Psoas muscle (tissue), 8 donors: Measurements from ENCODE around the gene WNT10A. TPM values are rescaled to one million over a fixed set of nuclear protein-coding genes. Genes with fewer than 3 reads are reported as not detected.
A peak's percentile ranks its signal among the peaks of the same experiment; 100 is the strongest.

Experiments
- ATAC-seq, 4 donors: fragments of 200-7000 bp; cut with Tn5 transposase; one replicate each; pipeline ENCODE4 v1.9.1; 2020; ENCODE audit warnings: moderate library complexity in 3 of 4, mild to moderate bottlenecking in 2 of 4
- DNase-seq, 2 donors: peaks; one replicate each; pipeline ENCODE4 v3.0.0-alpha.2; 2020
- H3K27ac ChIP-seq: fragments of 200-600 bp; one replicate; pipeline ENCODE4 v1.8.0; 2022
- H3K27me3 ChIP-seq, 3 donors: fragments of 200-600 bp in 1 of 3; one replicate each; pipeline versions ENCODE4 v1.6.1 to v1.8.0; 2013 to 2022; ENCODE audit warnings: low read length in 2 of 3, mild to moderate bottlenecking in 2 of 3, moderate library complexity in 1 of 3; ENCODE audit not compliant: insufficient read depth in 3 of 3
- H3K36me3 ChIP-seq, 2 donors: fragments of 200-600 bp in 1 of 2; one replicate each; pipeline versions ENCODE4 v1.6.1 to v1.8.0; 2013 to 2022; ENCODE audit warnings: low read depth in 1 of 2, mild to moderate bottlenecking in 1 of 2, moderate library complexity in 1 of 2; ENCODE audit not compliant: insufficient read depth in 1 of 2
- H3K4me1 ChIP-seq: fragments of 200-600 bp; one replicate; pipeline ENCODE4 v1.8.0; 2022
- H3K4me3 ChIP-seq: fragments of 200-600 bp; one replicate; pipeline ENCODE4 v1.8.0; 2022; ENCODE audit warnings: mild to moderate bottlenecking
- H3K9me3 ChIP-seq: fragments of 200-600 bp; one replicate; pipeline ENCODE4 v1.8.0; 2022
- CTCF ChIP-seq: fragments of 200-600 bp; IDR thresholded peaks from one replicate; pipeline ENCODE4 v1.8.0; 2022; ENCODE audit warnings: antibody characterized with exemption
- WGBS, 3 donors: extraction: QIAGEN DNeasy Blood & Tissue Kit; methylation state at CpG; one replicate each; pipeline versions ENCODE4 v1.1.6 to v1.1.7; 2013; 5-methylcytosine and 5-hydroxymethylcytosine counted together
- intact Hi-C, 2 donors: fragments of 100-400 bp; cut with DNase I; formaldehyde crosslinking; loops; one replicate each; pipeline versions ENCODE4 v1.11.0 to v1.14.2; 2022
- long read RNA-seq, 2 donors: library from polyadenylated mRNA; unstranded; transcript quantifications; one replicate each; pipeline ENCODE4 v2.0.0, GENCODE V29; 2021
- polyA plus RNA-seq, 3 donors: library from polyadenylated mRNA; stranded (reverse); fragments of 200-250 nt; gene quantifications; one replicate each; pipeline ENCODE4 v1.2.3, GENCODE V29; 2013
- total RNA-seq, 4 donors: library from RNA; stranded (reverse); fragmentation: NEBNext Ultra II Directional in 2 of 4; extraction: Animal tissue kit (Norgen Biotek cat#: 25700) in 2 of 4; gene quantifications; one replicate each; pipeline versions ENCODE4 v1.2.1 to v1.2.4, GENCODE V29; 2021 to 2023
- donor health status: healthy with polysubstance abuse.
- donor health status: DM: no; HTN: no; CAD: no; lungs with moderate emphysema.
- donor health status: Bipolar disorder and iron deficiency.
- donor health status: healthy.
- donor health status: DM: yes; HTN: yes; CAD: no.
- donor health status: DM: no; HTN: no; CAD: no.
- donor health status: DM: no; HTN: no; CAD: no.
- donor health status: DM: yes; HTN: yes; CAD: no.

The WNT10A gene
- total RNA-seq = not detected
- under 1 TPM in 2 of 3 donors, not detected in 1; 0.01 to 0.03 TPM for polyA plus RNA-seq
- long read RNA-seq, donor 1 = 0 reads
- long read RNA-seq, donor 2 = 0 reads

- intact Hi-C loops = no loop called here
- Histone ChIP-seq H3K27me3 (peaks cover 0 to 73% (median 19%) of the 10 kb centered on the region in 3 donors), H3K4me3 (peak within 1 kb of the TSS; percentile 26), H3K36me3 (no peaks in the 10 kb centered on the region), H3K4me1 (peaks cover 5% of the 10 kb centered on the region), H3K27ac (no peak within 1 kb of the TSS), H3K9me3 (no peaks in the 10 kb centered on the region)
- ATAC-seq = peak in 1 of 4 donors; percentile 12
- DNase-seq = peak; percentile 44 to 68
- WGBS, 3 donors = 3 to 6% (median 4%) methylated on average over 31 to 58 of the region's 58 CpGs
- TF ChIP-seq CTCF = no peak
Observed at GRCh38 chr2:218880102-218880858, at the start of gene WNT10A. Gene WNT10A, plus strand, starts transcription at chr2:218880852. Its CDS starts 144 bp downstream, at chr2:218880996.

DNA sequence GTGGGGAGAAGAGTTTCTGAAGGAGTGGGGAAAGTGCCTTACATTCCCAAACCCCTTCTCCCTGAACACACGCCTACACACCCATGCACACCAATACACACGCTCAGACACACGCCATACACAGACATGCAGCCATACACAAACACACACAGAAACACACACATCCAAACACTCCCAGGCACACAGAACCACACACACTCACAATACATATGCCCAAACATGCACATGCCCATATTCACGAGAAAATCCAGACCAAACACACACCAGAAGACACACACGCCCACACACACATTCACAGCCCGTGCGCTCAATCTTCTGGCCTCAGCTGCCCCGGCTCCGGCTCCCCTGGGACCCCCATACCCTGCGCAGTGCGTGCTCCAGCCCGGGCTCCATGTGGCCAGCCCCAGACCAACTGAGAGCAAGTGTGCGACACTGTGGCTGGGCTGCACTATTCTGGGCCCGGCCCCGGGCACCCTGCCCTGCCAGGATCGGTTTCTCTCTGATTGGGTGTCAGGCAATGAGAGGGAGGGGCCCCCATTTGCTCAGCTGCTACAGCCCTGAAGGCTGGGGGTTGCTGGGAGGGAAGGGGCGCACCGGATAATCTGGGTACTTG is 49.2 kb upstream of the WNT10A start, which contains the start of gene PRKAG3:
Gene PRKAG3 (minus strand): TSS at position 426 of the 613 bp plus-strand sequence.
- WGBS, 3 donors = 22 to 30% (median 25%) methylated on average over 18 of the region's 18 CpGs
- Histone ChIP-seq H3K27ac (peak within 1 kb of the TSS; percentile 91), H3K4me3 (peak within 1 kb of the TSS; percentile 69), H3K4me1 (peaks cover 70% of the 10 kb centered on the region), H3K27me3 (no peaks in the 10 kb centered on the region), H3K36me3 (no peaks in the 10 kb centered on the region), H3K9me3 (no peaks in the 10 kb centered on the region)
- DNase-seq (peak; percentile 73 to 93), ATAC-seq (peak; percentile 77 to 83 (median 80))
- intact Hi-C loops = loop anchor here in 1 of 2 donors (5.0 kb wide), 1 partner anchor 49 kb away; the partner anchor contains the start of gene CYP27A1
- no peak for TF ChIP-seq CTCF

GRCh38 chr2:218832081-218832480 is 48.6 kb upstream of the WNT10A start:
- no peak for DNase-seq
- intact Hi-C loops = loop anchor here in 1 of 2 donors (5.0 kb wide), 1 partner anchor 50 kb away; the partner anchor contains the start of gene CYP27A1
- H3K36me3 ChIP-seq = no peaks in the 10 kb centered on the region
- TF ChIP-seq CTCF = no peak
- H3K4me1 ChIP-seq = peaks cover 70% of the 10 kb centered on the region
- WGBS, 3 donors = 28 to 50% (median 47%) methylated on average over 3 of the region's 3 CpGs
- no peaks in the 10 kb centered on the region for H3K27me3 ChIP-seq
- peaks cover 1% of the 10 kb centered on the region for H3K9me3 ChIP-seq
- ATAC-seq = peak; percentile 4 to 14 (median 6)
- H3K4me3 ChIP-seq = peak overlapping the region; percentile 69
- peak overlapping the region; percentile 91 for H3K27ac ChIP-seq

DNA sequence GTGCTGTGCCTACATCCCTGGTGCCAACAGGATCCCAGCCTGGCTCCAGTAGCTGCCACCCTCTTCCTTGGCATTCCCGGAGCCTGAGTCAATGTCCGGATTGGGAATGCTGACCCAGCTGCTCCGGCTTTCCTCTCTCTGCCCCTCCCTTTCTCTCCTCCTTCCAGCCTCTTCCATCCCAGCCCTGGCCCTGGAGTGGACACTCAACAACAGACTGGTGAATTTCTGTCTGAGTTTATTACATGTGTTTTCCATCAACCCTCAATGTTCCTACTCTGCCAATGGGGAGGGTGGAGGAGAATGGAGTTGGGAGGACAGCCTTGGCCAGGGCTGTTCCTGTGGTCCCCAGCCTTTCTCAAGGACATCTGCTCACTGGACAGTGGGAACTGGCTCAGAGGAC is 48.1 kb upstream of the WNT10A start:
- peak overlapping the region; percentile 91 for H3K27ac ChIP-seq
- H3K9me3 ChIP-seq = peaks cover 6% of the 10 kb centered on the region
- H3K36me3 ChIP-seq = no peaks in the 10 kb centered on the region
- DNase-seq = peak; percentile 69 to 89
- 13 to 27% (median 23%) methylated on average over 3 of the region's 3 CpGs for WGBS, 3 donors
- intact Hi-C loops = loop anchor here in 1 of 2 donors (5.0 kb wide), 1 partner anchor 50 kb away; the partner anchor contains the start of gene CYP27A1
- peak; percentile 73 to 82 (median 76) for ATAC-seq
- no peaks in the 10 kb centered on the region for H3K27me3 ChIP-seq
- H3K4me3 ChIP-seq = peak overlapping the region; percentile 69
- TF ChIP-seq CTCF = no peak
- peaks cover 70% of the 10 kb centered on the region for H3K4me1 ChIP-seq
